T-helper 2 cell treated with Interferon-gamma antibody and Interleukin-4, amounts not matched to agents 5 μg/mL and 100 μg/mL, for 36 hours (primary cell): ENCODE results near the gene CCDC34.

Experiments used
- DNase-seq: peaks from one replicate; pipeline ENCODE4 v3.0.0; 2021; ENCODE audit warnings: low spot score
- H3K27ac Mint-ChIP-seq: one replicate; pipeline ENCODE4 v1.8.0; 2021; ENCODE audit warnings: mild to moderate bottlenecking, mixed read lengths
- H3K27me3 Mint-ChIP-seq: one replicate; pipeline ENCODE4 v1.8.0; 2021; ENCODE audit warnings: low read depth, mixed read lengths
- H3K36me3 Mint-ChIP-seq: one replicate; pipeline ENCODE4 v1.8.0; 2021; ENCODE audit warnings: low read depth, mixed read lengths
- H3K4me1 Mint-ChIP-seq: one replicate; pipeline ENCODE4 v1.8.0; 2021; ENCODE audit warnings: low read depth, mixed read lengths
- H3K4me3 Mint-ChIP-seq: one replicate; pipeline ENCODE4 v1.8.0; 2022; ENCODE audit warnings: mild to moderate bottlenecking, moderate library complexity, mixed read lengths
- H3K9me3 Mint-ChIP-seq: one replicate; pipeline ENCODE4 v1.8.0; 2021; ENCODE audit warnings: mixed read lengths

CCDC34 gene

GRCh38 chr11:27313157-27313821 is 49.7 kb downstream of the CCDC34 start:
- H3K4me3 Mint-ChIP-seq, result no peak overlapping the region
- H3K9me3 Mint-ChIP-seq, result no peaks in the 10 kb centered on the region

DNA sequence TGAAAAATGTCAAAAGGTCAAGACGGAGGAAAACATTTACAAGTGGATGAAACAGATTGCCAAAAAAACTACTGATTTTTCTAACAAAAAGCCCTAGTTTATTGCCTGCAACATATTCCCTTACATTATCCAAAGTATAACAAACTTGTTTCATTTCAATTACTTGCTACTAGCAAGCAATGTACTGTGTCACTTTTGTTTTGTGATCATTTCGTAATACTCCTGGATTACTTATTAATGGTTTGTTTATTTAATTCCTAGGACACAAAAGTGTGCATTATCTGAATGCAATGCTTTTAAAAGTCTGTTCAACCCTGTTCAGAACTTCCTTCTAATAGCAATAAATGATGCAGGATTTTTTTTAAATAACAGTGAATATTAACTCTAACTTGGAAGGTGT is 50.9 kb downstream of the CCDC34 start:
- no peak overlapping the region for H3K27ac Mint-ChIP-seq
- no peaks in the 10 kb centered on the region for H3K36me3 Mint-ChIP-seq
- peaks cover 9% of the 10 kb centered on the region for H3K27me3 Mint-ChIP-seq
- no peaks in the 10 kb centered on the region for H3K4me1 Mint-ChIP-seq
- DNase-seq, result no peak
- H3K9me3 Mint-ChIP-seq, result no peaks in the 10 kb centered on the region
- H3K4me3 Mint-ChIP-seq, result no peak overlapping the region

More at GRCh38 chr11:27313157-27313821, 49.7 kb downstream of the CCDC34 start:
- DNase-seq, result no peak
- H3K27me3 Mint-ChIP-seq, result peaks cover 10% of the 10 kb centered on the region
- no peak overlapping the region for H3K27ac Mint-ChIP-seq
- no peaks in the 10 kb centered on the region for H3K4me1 Mint-ChIP-seq
- no peaks in the 10 kb centered on the region for H3K36me3 Mint-ChIP-seq

DNA sequence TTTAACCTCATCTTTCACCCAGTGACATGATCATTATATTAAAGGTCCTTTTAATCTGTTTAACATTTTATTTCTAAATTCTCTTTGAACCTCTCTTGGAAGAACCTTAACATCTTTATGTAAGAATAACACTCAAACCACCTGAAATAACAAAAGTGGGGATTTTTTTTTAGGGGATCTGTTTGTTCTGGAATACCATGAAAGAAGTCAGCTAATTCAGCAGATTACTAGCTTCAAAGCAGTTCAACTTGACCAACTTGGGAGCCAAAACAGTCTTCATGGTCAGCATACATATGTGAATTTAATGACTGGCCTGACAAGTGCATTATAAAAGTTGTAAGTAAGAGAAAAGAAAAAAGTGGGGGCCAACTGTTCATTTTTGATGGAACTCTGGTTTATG is 52.3 kb downstream of the CCDC34 start:
- H3K36me3 Mint-ChIP-seq, result no peaks in the 10 kb centered on the region
- H3K4me3 Mint-ChIP-seq, result no peak overlapping the region
- peaks cover 9% of the 10 kb centered on the region for H3K27me3 Mint-ChIP-seq
- no peaks in the 10 kb centered on the region for H3K4me1 Mint-ChIP-seq
- no peaks in the 10 kb centered on the region for H3K9me3 Mint-ChIP-seq
- H3K27ac Mint-ChIP-seq, result no peak overlapping the region
- DNase-seq, result no peak

GRCh38 chr11:27310182-27310581 is 52.8 kb downstream of the CCDC34 start:
- no peaks in the 10 kb centered on the region for H3K36me3 Mint-ChIP-seq
- peaks cover 9% of the 10 kb centered on the region for H3K27me3 Mint-ChIP-seq
- no peaks in the 10 kb centered on the region for H3K4me1 Mint-ChIP-seq
- no peak overlapping the region for H3K4me3 Mint-ChIP-seq
- no peak overlapping the region for H3K27ac Mint-ChIP-seq
- DNase-seq, result no peak
- H3K9me3 Mint-ChIP-seq, result no peaks in the 10 kb centered on the region

GRCh38 chr11:27309046-27309445 is 54.0 kb downstream of the CCDC34 start:
- H3K36me3 Mint-ChIP-seq, result no peaks in the 10 kb centered on the region
- DNase-seq, result no peak
- no peak overlapping the region for H3K4me3 Mint-ChIP-seq
- H3K27ac Mint-ChIP-seq, result no peak overlapping the region
- peaks cover under 1% of the 10 kb centered on the region for H3K9me3 Mint-ChIP-seq
- peaks cover 9% of the 10 kb centered on the region for H3K27me3 Mint-ChIP-seq
- H3K4me1 Mint-ChIP-seq, result no peaks in the 10 kb centered on the region

GRCh38 chr11:27307232-27307631 is 55.8 kb downstream of the CCDC34 start:
- no peak for DNase-seq
- Mint-ChIP-seq H3K27ac (no peak overlapping the region), H3K36me3 (no peaks in the 10 kb centered on the region), H3K27me3 (peaks cover 3% of the 10 kb centered on the region), H3K4me1 (no peaks in the 10 kb centered on the region), H3K9me3 (peaks cover 5% of the 10 kb centered on the region), H3K4me3 (no peak overlapping the region)

DNA sequence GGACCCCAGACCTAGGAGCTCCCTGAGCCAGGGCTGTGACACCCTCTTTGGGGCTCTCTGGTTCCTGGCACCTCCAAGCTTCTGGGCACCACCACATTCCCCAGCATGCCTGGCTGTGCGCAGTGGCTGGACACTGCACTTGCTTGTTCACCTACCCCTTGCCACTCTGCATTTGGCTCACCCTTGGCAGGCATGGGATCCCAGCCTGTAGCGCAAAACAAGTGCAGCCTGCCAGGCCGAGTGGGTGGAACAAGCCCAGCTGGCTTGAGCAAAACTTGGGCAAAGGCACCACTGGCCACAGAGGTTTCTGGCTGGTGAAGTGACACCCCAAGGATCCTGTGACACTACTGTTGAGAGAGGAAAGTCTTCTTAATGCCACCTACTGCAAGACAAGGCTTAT is 57.3 kb downstream of the CCDC34 start:
- Mint-ChIP-seq H3K27ac (no peak overlapping the region), H3K9me3 (peaks cover 5% of the 10 kb centered on the region), H3K36me3 (no peaks in the 10 kb centered on the region), H3K27me3 (no peaks in the 10 kb centered on the region), H3K4me3 (no peak overlapping the region), H3K4me1 (no peaks in the 10 kb centered on the region)
- DNase-seq, result no peak

DNA sequence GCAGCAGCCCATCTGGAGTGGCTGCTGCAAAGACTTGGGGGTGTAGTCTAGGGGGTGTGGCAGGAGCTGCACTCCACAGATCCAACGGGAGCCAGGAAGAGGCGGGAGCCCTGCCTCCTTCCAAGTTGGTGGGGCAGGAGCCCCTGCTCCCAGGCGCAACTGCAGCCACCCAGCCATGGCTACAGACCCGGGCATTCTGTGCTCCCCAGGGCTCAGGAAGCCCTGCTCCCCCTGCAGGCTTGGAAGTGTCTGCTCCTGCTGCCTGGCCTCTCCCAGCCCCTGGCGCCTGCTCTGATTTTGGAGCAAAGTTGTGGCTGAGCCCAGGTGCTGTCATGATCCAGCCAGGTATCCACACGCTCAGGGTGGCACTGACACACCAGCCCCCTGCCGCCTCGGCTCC is 58.5 kb downstream of the CCDC34 start:
- H3K9me3 Mint-ChIP-seq, result peaks cover 5% of the 10 kb centered on the region
- no peak overlapping the region for H3K4me3 Mint-ChIP-seq
- no peak overlapping the region for H3K27ac Mint-ChIP-seq
- no peak for DNase-seq
- H3K4me1 Mint-ChIP-seq, result no peaks in the 10 kb centered on the region
- H3K27me3 Mint-ChIP-seq, result peaks cover 2% of the 10 kb centered on the region
- no peaks in the 10 kb centered on the region for H3K36me3 Mint-ChIP-seq

DNA sequence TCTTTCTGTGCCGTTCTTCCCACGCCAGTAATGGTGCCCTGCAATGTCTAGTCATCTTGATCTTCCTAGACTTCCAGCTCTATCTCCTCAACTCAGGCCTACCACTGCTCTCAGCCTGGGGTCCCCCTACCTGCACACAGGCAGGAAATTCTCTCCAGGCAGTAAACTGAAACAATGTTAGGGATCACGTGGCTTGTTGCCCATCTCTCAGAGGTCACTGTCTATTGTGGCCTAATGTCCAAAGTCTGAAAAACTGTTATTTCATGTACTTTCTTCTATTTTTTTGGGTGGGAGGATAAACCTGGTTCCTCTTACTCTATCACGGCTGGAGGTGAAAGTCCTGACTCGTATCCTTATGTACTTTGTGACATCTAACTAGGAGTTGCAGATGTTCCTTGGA is 59.1 kb downstream of the CCDC34 start:
- Mint-ChIP-seq H3K27ac (no peak overlapping the region), H3K27me3 (peaks cover 2% of the 10 kb centered on the region), H3K4me1 (no peaks in the 10 kb centered on the region), H3K36me3 (no peaks in the 10 kb centered on the region), H3K4me3 (no peak overlapping the region), H3K9me3 (peaks cover 5% of the 10 kb centered on the region)
- DNase-seq, result no peak

DNA sequence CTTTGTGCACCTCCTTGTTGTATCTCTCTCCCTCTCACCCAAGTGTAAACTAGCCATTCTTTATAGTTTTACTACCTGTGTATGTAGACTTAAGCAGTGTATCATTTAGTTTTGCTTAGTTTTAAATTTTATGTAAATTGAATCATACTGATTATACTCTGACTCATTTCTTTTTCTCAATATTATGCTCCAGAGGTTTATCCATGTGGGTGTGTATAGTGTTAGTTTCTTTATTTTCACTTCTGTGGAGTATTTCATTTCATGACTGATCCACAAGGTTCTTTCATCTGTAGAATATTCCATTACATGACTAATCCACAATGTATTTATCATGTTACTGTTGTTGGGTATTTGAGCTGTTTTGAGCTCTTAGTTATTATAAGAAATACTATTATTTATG is 62.0 kb downstream of the CCDC34 start:
- Mint-ChIP-seq H3K9me3 (peaks cover 5% of the 10 kb centered on the region), H3K4me1 (no peaks in the 10 kb centered on the region), H3K36me3 (no peaks in the 10 kb centered on the region), H3K27me3 (peaks cover 4% of the 10 kb centered on the region), H3K4me3 (no peak overlapping the region), H3K27ac (no peak overlapping the region)
- no peak for DNase-seq

DNA sequence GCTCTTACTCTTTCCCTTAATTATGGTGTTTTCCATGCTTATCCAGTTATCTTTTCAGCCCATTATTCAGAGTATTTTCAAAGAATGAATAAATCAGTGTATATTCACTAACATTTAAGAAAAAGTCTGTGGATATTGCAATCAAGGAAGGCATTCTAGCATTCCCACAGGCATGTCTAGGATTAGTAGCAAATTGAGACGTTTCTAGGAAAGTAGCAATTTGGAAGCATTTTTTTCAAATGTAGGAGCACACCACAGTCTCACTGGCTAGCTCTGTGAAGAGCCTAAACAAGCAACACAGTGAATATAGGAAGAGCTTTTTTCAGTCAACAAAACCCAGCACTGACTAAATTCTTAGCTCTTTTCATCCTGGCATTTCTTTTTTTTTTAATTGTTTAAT is 65.4 kb downstream of the CCDC34 start:
- H3K9me3 Mint-ChIP-seq, result peaks cover 4% of the 10 kb centered on the region
- no peaks in the 10 kb centered on the region for H3K36me3 Mint-ChIP-seq
- peaks cover 4% of the 10 kb centered on the region for H3K27me3 Mint-ChIP-seq
- H3K27ac Mint-ChIP-seq, result no peak overlapping the region
- no peak overlapping the region for H3K4me3 Mint-ChIP-seq
- H3K4me1 Mint-ChIP-seq, result no peaks in the 10 kb centered on the region
- no peak for DNase-seq

- Mint-ChIP-seq H3K4me3 (no peak overlapping the region), H3K4me1 (no peaks in the 10 kb centered on the region), H3K27me3 (peaks cover 4% of the 10 kb centered on the region), H3K9me3 (peaks cover 15% of the 10 kb centered on the region), H3K27ac (no peak overlapping the region), H3K36me3 (no peaks in the 10 kb centered on the region)
- DNase-seq, result no peak
Measured at GRCh38 chr11:27296497-27296896, 66.5 kb downstream of the CCDC34 start.

DNA sequence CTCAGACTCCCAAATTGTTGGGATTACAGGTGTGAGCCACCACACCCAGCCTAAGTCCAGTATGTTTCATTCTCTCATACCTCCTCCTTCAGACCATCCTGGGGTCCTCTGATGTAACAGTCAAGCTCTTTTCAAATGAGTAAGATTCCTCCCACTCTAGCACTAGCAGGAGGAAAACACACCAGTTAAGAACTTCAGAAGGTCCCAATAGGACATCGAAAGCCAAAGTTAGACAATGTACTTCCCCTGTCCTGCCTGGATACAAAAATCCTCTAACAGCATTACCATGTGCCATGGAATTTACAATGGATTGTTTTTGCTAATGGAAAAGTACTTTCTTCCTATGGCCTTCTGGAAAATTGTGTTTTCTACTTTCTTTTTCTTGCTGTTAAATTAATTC is 67.1 kb downstream of the CCDC34 start:
- DNase-seq, result no peak
- no peak overlapping the region for H3K27ac Mint-ChIP-seq
- no peaks in the 10 kb centered on the region for H3K4me1 Mint-ChIP-seq
- peaks cover 4% of the 10 kb centered on the region for H3K27me3 Mint-ChIP-seq
- H3K36me3 Mint-ChIP-seq, result no peaks in the 10 kb centered on the region
- H3K4me3 Mint-ChIP-seq, result no peak overlapping the region
- H3K9me3 Mint-ChIP-seq, result peaks cover 21% of the 10 kb centered on the region

DNA sequence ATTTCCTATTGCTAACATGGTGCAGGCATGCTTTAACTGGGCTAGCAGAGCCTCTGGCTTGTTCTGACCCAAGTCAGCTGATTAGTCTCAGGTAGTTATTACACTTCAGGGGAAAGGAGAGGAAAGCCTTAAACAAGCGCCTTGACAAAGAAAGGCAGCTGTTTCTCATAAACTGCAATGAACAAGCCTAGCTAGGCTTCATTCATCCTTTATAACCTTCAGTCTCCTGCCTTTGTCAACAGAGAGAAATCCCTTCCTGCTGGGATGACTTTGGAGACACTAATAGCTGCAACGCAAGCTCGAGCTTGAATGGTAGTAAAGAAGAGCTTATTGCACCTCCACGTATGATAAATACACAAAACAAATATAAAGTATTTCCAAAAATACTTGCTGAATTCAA is 68.4 kb downstream of the CCDC34 start:
- H3K36me3 Mint-ChIP-seq, result no peaks in the 10 kb centered on the region
- H3K4me1 Mint-ChIP-seq, result no peaks in the 10 kb centered on the region
- no peak for DNase-seq
- peaks cover 27% of the 10 kb centered on the region for H3K9me3 Mint-ChIP-seq
- H3K27ac Mint-ChIP-seq, result no peak overlapping the region
- no peak overlapping the region for H3K4me3 Mint-ChIP-seq
- peaks cover 2% of the 10 kb centered on the region for H3K27me3 Mint-ChIP-seq
